Adrenal gland (tissue), 12 donors: ENCODE results near the gene CLDN16. TPM values are rescaled to one million over a fixed set of nuclear protein-coding genes. Genes with fewer than 3 reads are reported as not detected.

Experiments used
- DNase-seq, 7 donors: peaks; one replicate each; pipeline ENCODE4 v3.0.0-alpha.2; 2019 to 2020
- H3K27ac ChIP-seq, 5 donors: fragments of 200-600 bp; sonication (generic) in 4 of 5; 1 replicate in 3 of 5; 2 replicates in 2 of 5; pipeline versions ENCODE4 v1.5.1 to v1.8.0; 2016 to 2020; ENCODE audit warnings: mild to moderate bottlenecking in 1 of 5
- H3K27me3 ChIP-seq: fragments of 200-600 bp; 2 replicates; pipeline ENCODE4 v1.8.0; 2021
- H3K36me3 ChIP-seq, 2 donors: fragments of 200-600 bp; replicated peaks in 1 of 2; 1 replicate in 1 of 2; 2 replicates in 1 of 2; pipeline versions ENCODE4 v1.5.1 to v1.8.0; 2018 to 2022
- H3K4me1 ChIP-seq, 2 donors: fragments of 200-600 bp; replicated peaks in 1 of 2; 1 replicate in 1 of 2; 2 replicates in 1 of 2; pipeline versions ENCODE4 v1.5.1 to v1.8.0; 2018 to 2021
- H3K4me3 ChIP-seq, 4 donors: fragments of 200-600 bp; sonication (generic) in 3 of 4; one replicate each; pipeline ENCODE4 v1.5.1; 2016 to 2018
- H3K9me3 ChIP-seq, 3 donors: fragments of 200-600 bp; sonication (generic) in 1 of 3; replicated peaks in 1 of 3; 1 replicate in 2 of 3; 2 replicates in 1 of 3; pipeline versions ENCODE4 v1.5.1 to v1.8.0; 2016 to 2021
- CTCF ChIP-seq, 6 experiments: fragments of 450-650 bp in 4 of 6; fragments of 200-600 bp in 2 of 6; sonication (generic) in 1 of 6; IDR thresholded peaks; 1 replicate in 5 of 6; 2 replicates in 1 of 6; pipeline versions ENCODE4 v1.5.1 to v1.8.0; 2016 to 2021; ENCODE audit warnings: antibody characterized with exemption in 6 of 6, mild to moderate bottlenecking in 2 of 6, moderate library complexity in 1 of 6
- POLR2A ChIP-seq, 2 donors: fragments of 450-650 bp; IDR thresholded peaks; one replicate each; pipeline ENCODE4 v1.6.1; 2017; ENCODE audit warnings: antibody characterized with exemption in 2 of 2, mild to moderate bottlenecking in 2 of 2, moderate library complexity in 1 of 2
- WGBS, 4 donors: extraction: QIAGEN DNeasy Blood & Tissue Kit in 2 of 4; methylation state at CpG; one replicate each; pipeline versions ENCODE4 v1.1.5 to v1.1.7; 2013 to 2017; 5-methylcytosine and 5-hydroxymethylcytosine counted together
- intact Hi-C, 2 donors: fragments of 100-400 bp; cut with DNase I; formaldehyde crosslinking; loops; one replicate each; pipeline versions ENCODE4 v1.14.1 to v1.15.0; 2022 to 2023
- polyA plus RNA-seq, 3 donors: library from polyadenylated mRNA; stranded (reverse); fragments of 200-250 nt in 2 of 3; fragments of 350-450 nt in 1 of 3; fragmentation: Illumina TruSeq in 1 of 3; extraction: RNeasy Lipid Tissue Mini Kit (QIAGEN cat#74804) in 1 of 3; gene quantifications; one replicate each; pipeline ENCODE4 v1.2.3, GENCODE V29; 2013 to 2014
- total RNA-seq, 9 donors: library from RNA; depleted of rRNA in 4 of 9; stranded (reverse); fragments of >200 nt in 4 of 9; fragments of 120-200 nt in 1 of 9; fragmentation: NEBNext Ultra II Directional in 1 of 9; extraction: Animal tissue kit (Norgen Biotek cat#: 25700) in 1 of 9; gene quantifications; one replicate each; pipeline versions ENCODE4 v1.1.0 to v1.2.4, GENCODE V29; 2013 to 2023
- donor health status: healthy with polysubstance abuse.
- donor health status: Bipolar disorder and iron deficiency.
- donor health status: DM: yes; HTN: yes; CAD: no.
- donor health status: DM: no; HTN: no; CAD: no.
- donor health status: DM: no; HTN: no; CAD: no.
- donor health status: DM: yes; HTN: yes; CAD: no.

CLDN16 gene
- total and polyA plus RNA-seq, 12 donors, result 0.20 to 2.9 (median 0.71) TPM

- 12 to 19% (median 16%) methylated on average over 6 of the region's 6 CpGs for WGBS, 4 donors
- no peaks in the 10 kb centered on the region for H3K9me3 ChIP-seq
- TF ChIP-seq CTCF (IDR thresholded peaks at IDR 0.05) (no peak), POLR2A (IDR thresholded peaks at IDR 0.05) (no peak)
- H3K27me3 ChIP-seq, result no peaks in the 10 kb centered on the region
- H3K4me3 ChIP-seq, result no peak overlapping the region
- H3K36me3 ChIP-seq, result no peaks in the 10 kb centered on the region
- H3K4me1 ChIP-seq, result peaks cover 0 to 21% of the 10 kb centered on the region in 2 donors
- peak in 4 of 7 donors; percentile 19 to 53 (median 42) for DNase-seq
- peak overlapping the region; percentile 41 to 72 (median 52) for H3K27ac ChIP-seq
- intact Hi-C loops, result no loop called here
Observed at GRCh38 chr3:190446573-190447279, 58.8 kb downstream of the CLDN16 start.

GRCh38 chr3:190448256-190448655, 60.3 kb downstream of the CLDN16 start:
- Histone ChIP-seq H3K9me3 (no peaks in the 10 kb centered on the region), H3K4me1 (peaks cover 0 to 21% of the 10 kb centered on the region in 2 donors), H3K36me3 (no peaks in the 10 kb centered on the region), H3K27ac (no peak overlapping the region), H3K4me3 (no peak overlapping the region), H3K27me3 (no peaks in the 10 kb centered on the region)
- TF ChIP-seq POLR2A (IDR thresholded peaks at IDR 0.05) (no peak), CTCF (IDR thresholded peaks at IDR 0.05) (no peak)
- intact Hi-C loops, result no loop called here
- no peak for DNase-seq
- 71 to 83% (median 77%) methylated on average over 2 of the region's 2 CpGs for WGBS, 4 donors

GRCh38 chr3:190449801-190450200, 61.8 kb downstream of the CLDN16 start, which contains the start of gene TMEM207:
TMEM207 (minus strand) TSS chr3:190449901; CDS start chr3:190449809, 92 bp downstream.
- TF ChIP-seq CTCF (IDR thresholded peaks at IDR 0.05), result no peak
- no peak for TF ChIP-seq POLR2A (IDR thresholded peaks at IDR 0.05)
- DNase-seq, result no peak
- no peaks in the 10 kb centered on the region for H3K36me3 ChIP-seq
- H3K27ac ChIP-seq, result no peak within 1 kb of the TSS
- no peaks in the 10 kb centered on the region for H3K27me3 ChIP-seq
- H3K4me1 ChIP-seq, result peaks cover 0 to 21% of the 10 kb centered on the region in 2 donors
- intact Hi-C loops, result no loop called here
- 88 to 95% (median 92%) methylated on average over 1 of the region's 1 CpG for WGBS, 4 donors
- H3K4me3 ChIP-seq, result no peak within 1 kb of the TSS
- no peaks in the 10 kb centered on the region for H3K9me3 ChIP-seq

GRCh38 chr3:190455828-190456227, 67.9 kb downstream of the CLDN16 start:
- 89 to 95% (median 90%) methylated on average over 2 of the region's 2 CpGs for WGBS, 4 donors
- intact Hi-C loops, result no loop called here
- H3K36me3 ChIP-seq, result no peaks in the 10 kb centered on the region
- no peaks in the 10 kb centered on the region for H3K27me3 ChIP-seq
- TF ChIP-seq CTCF (IDR thresholded peaks at IDR 0.05) (no peak), POLR2A (IDR thresholded peaks at IDR 0.05) (no peak)
- H3K9me3 ChIP-seq, result no peaks in the 10 kb centered on the region
- no peaks in the 10 kb centered on the region for H3K4me1 ChIP-seq
- no peak overlapping the region for H3K4me3 ChIP-seq
- DNase-seq, result no peak
- H3K27ac ChIP-seq, result no peak overlapping the region
